Measurements from ENCODE around the gene BCR.
"Not testable (repeated sequence)": the region's sequence is repeated elsewhere in the genome, so short reads cannot be mapped to it uniquely, and the experiment has no call there.

Gene BCR

GRCh38 chr22:23306926-23307325, 126.6 kb downstream of the BCR start:
- H3K27ac ChIP-seq (replicated peaks) = no peak overlapping the region
- no peak for DNase-seq (ENCODE audit: low read depth in 1 of 2, low spot score in 1 of 2)

GRCh38 chr22:23307511-23307910, 127.2 kb downstream of the BCR start:
- not testable (repeated sequence) for DNase-seq (ENCODE audit: low read depth in 1 of 2, low spot score in 1 of 2); H3K27me3 ChIP-seq (ENCODE audit: insufficient read depth, poor library complexity, severe bottlenecking); H3K27ac ChIP-seq (replicated peaks)

More at GRCh38 chr22:23306926-23307325, 126.6 kb downstream of the BCR start:
- no peak for TF ChIP-seq GABPA (IDR thresholded peaks at IDR 0.05; ENCODE audit: low read depth)
- TF ChIP-seq SPI1 (IDR thresholded peaks at IDR 0.05; ENCODE audit: borderline replicate concordance, low read depth) = no peak
- no peak for TF ChIP-seq CTCF (IDR thresholded peaks at IDR 0.05; ENCODE audit: insufficient read depth, low read length)
- no peak for TF ChIP-seq REST (IDR thresholded peaks at IDR 0.05; ENCODE audit: insufficient replicate concordance, low read depth)
- no peak for TF ChIP-seq POLR2AphosphoS5 (IDR thresholded peaks at IDR 0.05; ENCODE audit: low read depth)
- Histone ChIP-seq H3K4me3 (replicated peaks; ENCODE audit: insufficient read depth, low read length) (no peak overlapping the region), H3K27me3 (ENCODE audit: insufficient read depth, poor library complexity, severe bottlenecking) (no peaks in the 10 kb centered on the region)

GRCh38 chr22:23309261-23309660, 129.0 kb downstream of the BCR start:
- H3K4me3 ChIP-seq (replicated peaks; ENCODE audit: insufficient read depth, low read length); H3K27me3 ChIP-seq (ENCODE audit: insufficient read depth, poor library complexity, severe bottlenecking); DNase-seq (ENCODE audit: low read depth in 1 of 2, low spot score in 1 of 2); H3K27ac ChIP-seq (replicated peaks): not testable (repeated sequence)

More at GRCh38 chr22:23307511-23307910, 127.2 kb downstream of the BCR start:
- H3K4me3 ChIP-seq (replicated peaks; ENCODE audit: insufficient read depth, low read length) = not testable (repeated sequence)

GRCh38 chr22:23310443-23311097, 130.3 kb downstream of the BCR start:
- H3K27me3 ChIP-seq (ENCODE audit: insufficient read depth, poor library complexity, severe bottlenecking); H3K27ac ChIP-seq (replicated peaks); DNase-seq (ENCODE audit: low read depth in 1 of 2, low spot score in 1 of 2); H3K4me3 ChIP-seq (replicated peaks; ENCODE audit: insufficient read depth, low read length): not testable (repeated sequence)

- H3K4me3 ChIP-seq (replicated peaks; ENCODE audit: insufficient read depth, low read length); H3K27ac ChIP-seq (replicated peaks); DNase-seq (ENCODE audit: low read depth in 1 of 2, low spot score in 1 of 2); H3K27me3 ChIP-seq (ENCODE audit: insufficient read depth, poor library complexity, severe bottlenecking): not testable (repeated sequence)
Measured at GRCh38 chr22:23311635-23312420, 131.5 kb downstream of the BCR start.

- TF ChIP-seq POLR2AphosphoS5 (IDR thresholded peaks at IDR 0.05; ENCODE audit: low read depth) (no peak), SPI1 (IDR thresholded peaks at IDR 0.05; ENCODE audit: borderline replicate concordance, low read depth) (no peak), REST (IDR thresholded peaks at IDR 0.05; ENCODE audit: insufficient replicate concordance, low read depth) (no peak)
- no peaks in the 10 kb centered on the region for H3K27me3 ChIP-seq (ENCODE audit: insufficient read depth, poor library complexity, severe bottlenecking)
- no peak overlapping the region for H3K27ac ChIP-seq (replicated peaks)
- DNase-seq (ENCODE audit: low read depth in 1 of 2, low spot score in 1 of 2) = no peak
- H3K4me3 ChIP-seq (replicated peaks; ENCODE audit: insufficient read depth, low read length) = no peak overlapping the region
Measured at GRCh38 chr22:23313791-23314567, 133.7 kb downstream of the BCR start.
